GM19351 (cell line): ENCODE measurements around the gene IFTAP.
A peak's percentile ranks its signal among the peaks of the same experiment; 100 is the strongest.
"Not testable (repeated sequence)": the region's sequence is repeated elsewhere in the genome, so short reads cannot be mapped to it uniquely, and the experiment has no call there.

Experiments used
- ATAC-seq: cut with Tn5 transposase; IDR thresholded peaks from one replicate; pipeline ENCODE4 v1.9.1; 2021; ENCODE audit warnings: mild to moderate bottlenecking, moderate library complexity; ENCODE audit not compliant: unreplicated experiment

IFTAP gene

GRCh38 chr11:36594316-36594989, at the start of gene IFTAP:
Gene IFTAP (plus strand): TSS chr11:36594502. CDS start chr11:36610104, 15,602 bp downstream.
- peak; percentile 88 for ATAC-seq

GRCh38 chr11:36550385-36551115, 43.8 kb upstream of the IFTAP start:
- ATAC-seq: no peak

- ATAC-seq: not testable (repeated sequence)
These were observed 36.9 kb upstream of the IFTAP start for GRCh38 chr11:36557390-36557789.

GRCh38 chr11:36557991-36558390, 36.3 kb upstream of the IFTAP start:
- ATAC-seq: no peak

- ATAC-seq: peak; percentile 98
These were observed 35.5 kb upstream of the IFTAP start for GRCh38 chr11:36558571-36559413.

GRCh38 chr11:36564376-36565030, 29.8 kb upstream of the IFTAP start:
- ATAC-seq: peak; percentile 72

GRCh38 chr11:36565031-36565610, 29.2 kb upstream of the IFTAP start:
- ATAC-seq: no peak

GRCh38 chr11:36566407-36567053, 27.8 kb upstream of the IFTAP start:
- peak; percentile 54 for ATAC-seq

- ATAC-seq: no peak
These were observed 26.6 kb upstream of the IFTAP start, which contains the start of gene RAG1 for GRCh38 chr11:36567694-36568093. Gene RAG1 (plus strand): TSS chr11:36568007. CDS start chr11:36573305, 5,298 bp downstream.

- no peak for ATAC-seq
These were observed 25.2 kb upstream of the IFTAP start for GRCh38 chr11:36569095-36569494.

- ATAC-seq: no peak
These were observed 19.8 kb upstream of the IFTAP start for GRCh38 chr11:36574486-36574885.

- no peak for ATAC-seq
These were observed 16.9 kb upstream of the IFTAP start for GRCh38 chr11:36577373-36577772.

GRCh38 chr11:36577859-36578258, 16.4 kb upstream of the IFTAP start:
- no peak for ATAC-seq

- ATAC-seq: no peak
These were observed 15.8 kb upstream of the IFTAP start for GRCh38 chr11:36578458-36578857.

GRCh38 chr11:36581536-36581935, 12.8 kb upstream of the IFTAP start:
- no peak for ATAC-seq

GRCh38 chr11:36583667-36584066, 10.6 kb upstream of the IFTAP start:
- ATAC-seq: no peak

GRCh38 chr11:36586543-36586942, 7.8 kb upstream of the IFTAP start:
- peak; percentile 94 for ATAC-seq

- ATAC-seq: no peak
These were observed 6.2 kb upstream of the IFTAP start for GRCh38 chr11:36588099-36588498.

GRCh38 chr11:36590513-36590912, 3.8 kb upstream of the IFTAP start:
- ATAC-seq: no peak

GRCh38 chr11:36591433-36591832, 2.9 kb upstream of the IFTAP start:
- no peak for ATAC-seq
